D721Med (cell line): ENCODE data around the gene USF2.
"Not testable (repeated sequence)": the region's sequence is repeated elsewhere in the genome, so short reads cannot be mapped to it uniquely, and the experiment has no call there.

Experiments
- DNase-seq: peaks from one replicate; pipeline ENCODE4 v3.0.0; 2011; ENCODE audit warnings: low spot score; ENCODE audit not compliant: insufficient read length
- FAIRE-seq: peaks from 2 replicates; lab custom pipeline; 2011; peaks lifted over from hg19 to GRCh38; lab: Jason Lieb, UNC
- CTCF ChIP-seq: IDR thresholded peaks from 2 replicates; pipeline ENCODE4 v1.5.1; 2012; ENCODE audit warnings: mild to moderate bottlenecking, control low read depth; ENCODE audit not compliant: insufficient read depth; ENCODE audit errors: missing control alignments

Gene USF2

GRCh38 chr19:35281303-35281702 is 12.5 kb downstream of the USF2 start:
- DNase-seq = no peak
- FAIRE-seq = no peak
- TF ChIP-seq CTCF = no peak

- TF ChIP-seq CTCF = no peak
- DNase-seq (no peak), FAIRE-seq (no peak)
These were observed 15.7 kb downstream of the USF2 start for GRCh38 chr19:35284153-35285094.

- no peak for FAIRE-seq
- no peak for TF ChIP-seq CTCF
- no peak for DNase-seq
These were observed 16.3 kb downstream of the USF2 start for GRCh38 chr19:35285095-35285449.

GRCh38 chr19:35285465-35285864 is 16.7 kb downstream of the USF2 start:
- DNase-seq, FAIRE-seq: not testable (repeated sequence)

GRCh38 chr19:35286101-35286500 is 17.3 kb downstream of the USF2 start:
- not testable (repeated sequence) for FAIRE-seq, DNase-seq

GRCh38 chr19:35287713-35288112 is 19.0 kb downstream of the USF2 start:
- FAIRE-seq (no peak), DNase-seq (no peak)
- no peak for TF ChIP-seq CTCF

- no peak for FAIRE-seq
- TF ChIP-seq CTCF = no peak
These were observed 19.6 kb downstream of the USF2 start for GRCh38 chr19:35288331-35288730.

GRCh38 chr19:35288906-35289305 is 20.1 kb downstream of the USF2 start:
- DNase-seq (no peak), FAIRE-seq (no peak)
- TF ChIP-seq CTCF = no peak

More at GRCh38 chr19:35288331-35288730, 19.6 kb downstream of the USF2 start:
- DNase-seq = no peak
